GM10248 (cell line): Measurements from ENCODE around the gene TPPP.

Source experiments
- CTCF ChIA-PET: fragments of 300-600 bp; sonication (Branson Sonifier 250); formaldehyde crosslinking; extraction: SDS; loops from one replicate; lab custom pipeline; 2021; ENCODE audit warnings: antibody characterized with exemption; lab: Yijun Ruan, JAX
- POLR2A ChIA-PET: fragments of 350-650 bp; sonication (Branson Sonifier 250); formaldehyde crosslinking; extraction: SDS; loops from one replicate; lab custom pipeline; 2020; ENCODE audit warnings: antibody characterized with exemption; lab: Yijun Ruan, JAX
- DNase-seq: peaks from one replicate; pipeline ENCODE4 v3.0.0; 2012; ENCODE audit errors: extremely low spot score
- CTCF ChIP-seq: IDR thresholded peaks from 2 replicates; pipeline ENCODE4 v1.5.1; 2012; ENCODE audit warnings: mild to moderate bottlenecking, low read depth; ENCODE audit errors: extremely low read depth, missing control alignments, control extremely low read depth

TPPP gene

GRCh38 chr5:665541-665955 is 27.6 kb downstream of the TPPP start:
- no peak for TF ChIP-seq CTCF
- POLR2A ChIA-PET = interaction anchor here (0.6 kb wide), 1 partner anchor 526 kb away, joined by 6 read pairs; no protein-coding TSS in a partner anchor
- CTCF ChIA-PET = no interaction called here
- DNase-seq = no peak

GRCh38 chr5:664994-665360 is 28.2 kb downstream of the TPPP start:
- POLR2A ChIA-PET = no interaction called here
- CTCF ChIA-PET = interaction anchor here (1.0 kb wide), 1 partner anchor 348 kb away, joined by 3 read pairs; no protein-coding TSS in a partner anchor
- TF ChIP-seq CTCF = no peak
- no peak for DNase-seq

- ChIA-PET CTCF (interaction anchor here (1.0 kb wide), 1 partner anchor 347 kb away, joined by 3 read pairs; no protein-coding TSS in a partner anchor), POLR2A (no interaction called here)
- DNase-seq = no peak
- no peak for TF ChIP-seq CTCF
Measured at GRCh38 chr5:664343-664993, 28.7 kb downstream of the TPPP start.

- no peak for TF ChIP-seq CTCF
- no peak for DNase-seq
- POLR2A ChIA-PET = no interaction called here
- CTCF ChIA-PET = interaction anchor here (1.0 kb wide), 1 partner anchor 347 kb away, joined by 3 read pairs; no protein-coding TSS in a partner anchor
Measured at GRCh38 chr5:663436-664342, 29.5 kb downstream of the TPPP start.

GRCh38 chr5:662751-663435 is 30.3 kb downstream of the TPPP start:
- CTCF ChIA-PET = no interaction called here
- POLR2A ChIA-PET = no interaction called here
- no peak for DNase-seq

More at GRCh38 chr5:662751-663435, 30.3 kb downstream of the TPPP start:
- TF ChIP-seq CTCF = no peak
